Activated CD8-positive, alpha-beta memory T cell treated with anti-CD3 and anti-CD28 coated beads for 4 hours (primary cell): ENCODE measurements around the gene IL31.

Experiments used
- DNase-seq, 2 donors: peaks; one replicate each; pipeline ENCODE4 v3.0.0-alpha.2; 2020; ENCODE audit warnings: low read depth in 2 of 2

IL31 gene

GRCh38 chr12:122158700-122159285 is 15.2 kb downstream of the IL31 start:
- no peak for DNase-seq

GRCh38 chr12:122155705-122156104 is 18.3 kb downstream of the IL31 start:
- no peak for DNase-seq

GRCh38 chr12:122152754-122153153 is 21.3 kb downstream of the IL31 start:
- no peak for DNase-seq

- DNase-seq: no peak
These were observed 23.8 kb downstream of the IL31 start for GRCh38 chr12:122150127-122150681.

GRCh38 chr12:122148657-122149056 is 25.4 kb downstream of the IL31 start:
- no peak for DNase-seq

- no peak for DNase-seq
These were observed 26.3 kb downstream of the IL31 start for GRCh38 chr12:122147514-122148290.

GRCh38 chr12:122145505-122146330 is 28.3 kb downstream of the IL31 start:
- no peak for DNase-seq

- no peak for DNase-seq
These were observed 29.1 kb downstream of the IL31 start for GRCh38 chr12:122144885-122145284.

GRCh38 chr12:122142857-122143256 is 31.2 kb downstream of the IL31 start:
- DNase-seq: no peak

GRCh38 chr12:122141911-122142725 is 31.9 kb downstream of the IL31 start:
- DNase-seq: no peak

GRCh38 chr12:122140467-122141257 is 33.4 kb downstream of the IL31 start:
- no peak for DNase-seq

- no peak for DNase-seq
These were observed 34.1 kb downstream of the IL31 start for GRCh38 chr12:122139941-122140340.

GRCh38 chr12:122139266-122139665 is 34.8 kb downstream of the IL31 start:
- no peak for DNase-seq

- DNase-seq: no peak
These were observed 35.4 kb downstream of the IL31 start for GRCh38 chr12:122138616-122139015.

- no peak for DNase-seq
These were observed 35.8 kb downstream of the IL31 start for GRCh38 chr12:122138181-122138580.

- no peak for DNase-seq
These were observed 36.3 kb downstream of the IL31 start for GRCh38 chr12:122137681-122138080.

- DNase-seq: no peak
These were observed 36.8 kb downstream of the IL31 start for GRCh38 chr12:122137229-122137628.

- DNase-seq: no peak
These were observed 38.5 kb downstream of the IL31 start for GRCh38 chr12:122135437-122136031.

GRCh38 chr12:122133192-122133950 is 40.6 kb downstream of the IL31 start:
- no peak for DNase-seq
